ENCODE measurements around the gene ZSCAN23.

DNA sequence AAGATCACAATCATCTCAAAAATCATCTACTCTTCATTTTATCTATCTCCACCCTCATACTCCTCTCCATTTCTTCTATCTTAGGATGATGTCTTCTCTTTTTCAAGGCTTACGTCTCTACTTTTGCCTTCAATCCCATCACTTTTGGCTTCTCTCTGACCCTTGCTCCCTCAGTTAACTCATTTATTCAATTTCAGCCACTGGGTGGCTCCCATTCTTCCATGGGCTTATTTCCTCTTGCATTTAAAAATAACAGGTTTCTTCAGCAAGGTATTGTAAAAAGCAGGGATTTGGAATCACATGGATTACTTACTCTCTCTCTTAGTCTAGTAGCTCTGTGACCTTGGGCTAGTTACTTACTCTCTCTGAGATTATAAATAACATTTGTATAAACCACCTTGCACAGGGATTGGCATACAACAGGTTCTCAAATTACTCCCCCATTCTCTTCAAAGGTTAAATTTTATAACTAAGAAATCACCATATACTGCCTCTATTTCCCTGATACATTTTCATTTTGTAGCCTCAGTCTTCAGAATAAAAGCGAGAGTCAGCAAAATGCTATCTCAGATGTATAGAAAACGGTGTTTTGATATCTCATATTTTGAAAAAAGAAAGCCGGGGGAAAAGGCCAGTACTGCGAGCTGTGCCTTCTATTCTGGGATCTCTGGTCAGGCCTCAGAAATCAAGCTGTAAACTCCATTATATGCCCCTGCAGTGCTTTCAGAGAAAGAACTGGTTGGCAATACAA is 49.2 kb downstream of the ZSCAN23 start:
- TF ChIP-seq CTCF (IDR thresholded peaks at IDR 0.05) = no peak
- no peak for TF ChIP-seq POLR2A (IDR thresholded peaks at IDR 0.05; ENCODE audit: low read depth)
- TF ChIP-seq EP300 (IDR thresholded peaks at IDR 0.05) = no peak
- no peak for TF ChIP-seq POLR2AphosphoS5 (IDR thresholded peaks at IDR 0.05)
